HEK293T (cell line): ENCODE data around the gene FAM111A.

ENCODE experiments used
- CTCF ChIA-PET: fragments of 350-600 bp; formaldehyde crosslinking; extraction: SDS; loops from one replicate; lab custom pipeline; 2021; ENCODE audit warnings: antibody characterized with exemption, inconsistent platforms; lab: Yijun Ruan, JAX
- POLR2A ChIA-PET: fragments of 350-600 bp; formaldehyde crosslinking; extraction: SDS; loops from one replicate; lab custom pipeline; 2020; ENCODE audit warnings: antibody characterized with exemption, inconsistent platforms; lab: Yijun Ruan, JAX
- DNase-seq: peaks from one replicate; pipeline ENCODE4 v3.0.0; 2012; ENCODE audit warnings: mixed read lengths; ENCODE audit errors: extremely low spot score
- ARNT ChIP-seq: fragments of 450-650 bp; IDR thresholded peaks from 2 replicates; pipeline ENCODE4 v1.6.1; 2017; ENCODE audit warnings: mild to moderate bottlenecking
- BHLHE40 ChIP-seq: fragments of 450-650 bp; IDR thresholded peaks from 2 replicates; pipeline ENCODE4 v1.6.1; 2016; ENCODE audit warnings: mild to moderate bottlenecking, moderate library complexity, borderline replicate concordance
- CTBP1 ChIP-seq: fragments of 450-650 bp; IDR thresholded peaks from 2 replicates; pipeline ENCODE4 v1.6.1; 2016; ENCODE audit warnings: borderline replicate concordance
- ELF4 ChIP-seq: fragments of 450-650 bp; IDR thresholded peaks from 2 replicates; pipeline ENCODE4 v1.6.1; 2017; ENCODE audit warnings: antibody characterized with exemption
- FOXA1 ChIP-seq: fragments of 450-650 bp; IDR thresholded peaks from 2 replicates; pipeline ENCODE4 v1.6.1; 2016; ENCODE audit warnings: mild to moderate bottlenecking
- FOXK2 ChIP-seq: fragments of 450-650 bp; IDR thresholded peaks from 2 replicates; pipeline ENCODE4 v1.6.1; 2016; ENCODE audit warnings: mild to moderate bottlenecking
- FOXM1 ChIP-seq: fragments of 450-650 bp; IDR thresholded peaks from 2 replicates; pipeline ENCODE4 v1.6.1; 2017; ENCODE audit warnings: mild to moderate bottlenecking, borderline replicate concordance
- HDGF ChIP-seq: fragments of 450-650 bp; IDR thresholded peaks from 2 replicates; pipeline ENCODE4 v1.6.1; 2017; ENCODE audit warnings: antibody characterized with exemption, borderline replicate concordance
- L3MBTL2 ChIP-seq: fragments of 450-650 bp; conservative IDR thresholded peaks from 2 replicates; pipeline ENCODE4 v1.6.1; 2016; ENCODE audit warnings: mild to moderate bottlenecking
- LEF1 ChIP-seq: fragments of 450-650 bp; IDR thresholded peaks from 2 replicates; pipeline ENCODE4 v1.6.1; 2017; ENCODE audit warnings: mild to moderate bottlenecking, borderline replicate concordance
- NFRKB ChIP-seq: fragments of 450-650 bp; IDR thresholded peaks from 2 replicates; pipeline ENCODE4 v1.6.1; 2016; ENCODE audit warnings: mild to moderate bottlenecking, moderate library complexity
- SP1 ChIP-seq: fragments of 450-650 bp; IDR thresholded peaks from 2 replicates; pipeline ENCODE4 v1.6.1; 2017
- SUZ12 ChIP-seq: fragments of 450-650 bp; IDR thresholded peaks from 2 replicates; pipeline ENCODE4 v1.6.1; 2016; ENCODE audit warnings: mild to moderate bottlenecking
- TARDBP ChIP-seq: fragments of 450-650 bp; IDR thresholded peaks from 2 replicates; pipeline ENCODE4 v1.6.1; 2016
- ZNF384 ChIP-seq: fragments of 450-650 bp; IDR thresholded peaks from 2 replicates; pipeline ENCODE4 v1.6.1; 2016
- TF ChIP-seq, protein P1 (sequence below): fragments of 450-650 bp; IDR thresholded peaks from 2 replicates; pipeline ENCODE4 v1.6.1; 2016

The FAM111A gene

GRCh38 chr11:59179121-59179520 lies 36.5 kb downstream of the FAM111A start:
- TF ChIP-seq FOXA1 (no peak), SP1 (no peak), L3MBTL2 (no peak), FOXM1 (no peak), ZNF384 (no peak), BHLHE40 (no peak), CTBP1 (no peak), NFRKB (no peak), LEF1 (no peak), FOXK2 (no peak)
- TF ChIP-seq, protein P1, sequence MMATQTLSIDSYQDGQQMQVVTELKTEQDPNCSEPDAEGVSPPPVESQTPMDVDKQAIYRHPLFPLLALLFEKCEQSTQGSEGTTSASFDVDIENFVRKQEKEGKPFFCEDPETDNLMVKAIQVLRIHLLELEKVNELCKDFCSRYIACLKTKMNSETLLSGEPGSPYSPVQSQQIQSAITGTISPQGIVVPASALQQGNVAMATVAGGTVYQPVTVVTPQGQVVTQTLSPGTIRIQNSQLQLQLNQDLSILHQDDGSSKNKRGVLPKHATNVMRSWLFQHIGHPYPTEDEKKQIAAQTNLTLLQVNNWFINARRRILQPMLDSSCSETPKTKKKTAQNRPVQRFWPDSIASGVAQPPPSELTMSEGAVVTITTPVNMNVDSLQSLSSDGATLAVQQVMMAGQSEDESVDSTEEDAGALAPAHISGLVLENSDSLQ = no peak
- no peak for DNase-seq
- ChIA-PET CTCF (no interaction called here), POLR2A (no interaction called here)

DNA sequence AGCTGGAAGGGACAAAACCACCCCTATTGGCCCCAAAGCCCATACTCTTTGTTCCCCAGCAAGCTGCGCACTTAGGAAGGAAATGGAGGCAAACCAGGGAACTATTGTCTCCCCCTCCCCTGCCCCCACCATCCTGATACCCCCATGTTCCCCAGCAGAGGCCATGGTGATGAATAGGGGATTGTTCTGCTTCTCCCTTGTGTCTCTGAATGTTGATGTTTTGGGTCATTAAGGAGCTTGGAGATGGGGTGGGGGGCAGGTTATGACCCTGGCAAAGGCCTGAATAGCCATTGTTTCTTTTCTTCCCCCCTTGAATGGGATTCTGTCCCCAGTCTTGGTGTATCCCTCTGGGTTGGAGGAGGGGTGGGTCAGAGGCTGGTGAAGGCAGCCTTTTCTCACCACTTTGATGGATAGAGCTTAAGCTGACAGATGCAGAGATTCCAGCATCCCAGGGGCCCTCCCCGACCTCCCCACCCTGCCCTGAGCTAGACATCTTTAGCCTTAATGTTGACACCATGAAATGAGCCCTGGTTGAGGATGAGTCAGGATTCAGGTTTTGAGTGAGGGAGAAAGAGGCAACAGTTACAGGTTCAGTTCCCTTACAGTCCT lies 37.6 kb downstream of the FAM111A start:
- ChIA-PET POLR2A (no interaction called here), CTCF (no interaction called here)
- no peak for DNase-seq
- no peak for TF ChIP-seq NFRKB
- no peak for TF ChIP-seq FOXM1
- TF ChIP-seq ARNT = no peak
- TF ChIP-seq, protein P1 = no peak
- no peak for TF ChIP-seq BHLHE40
- TF ChIP-seq LEF1 = no peak
- TF ChIP-seq TARDBP = no peak
- no peak for TF ChIP-seq L3MBTL2
- TF ChIP-seq FOXK2 = no peak
- no peak for TF ChIP-seq ELF4
- TF ChIP-seq ZNF384 = no peak
- no peak for TF ChIP-seq FOXA1
- TF ChIP-seq SP1 = no peak
- TF ChIP-seq CTBP1 = no peak
- no peak for TF ChIP-seq SUZ12
- TF ChIP-seq HDGF = no peak

GRCh38 chr11:59180907-59181306 lies 38.3 kb downstream of the FAM111A start:
- no peak for DNase-seq
- CTCF ChIA-PET = no interaction called here
- no peak for TF ChIP-seq TARDBP
- TF ChIP-seq SUZ12 = no peak
- POLR2A ChIA-PET = no interaction called here

- ChIA-PET POLR2A (no interaction called here), CTCF (no interaction called here)
- no peak for DNase-seq
- TF ChIP-seq SUZ12 = no peak
- no peak for TF ChIP-seq HDGF
- no peak for TF ChIP-seq ZNF384
- TF ChIP-seq NFRKB = no peak
- TF ChIP-seq SP1 = no peak
- no peak for TF ChIP-seq CTBP1
- TF ChIP-seq L3MBTL2 = no peak
- TF ChIP-seq, protein P1 = no peak
- TF ChIP-seq FOXM1 = no peak
- TF ChIP-seq FOXA1 = no peak
- no peak for TF ChIP-seq ARNT
- no peak for TF ChIP-seq FOXK2
- no peak for TF ChIP-seq BHLHE40
- TF ChIP-seq LEF1 = no peak
Observed at GRCh38 chr11:59181746-59182456, 39.2 kb downstream of the FAM111A start.

GRCh38 chr11:59182457-59183151 lies 39.9 kb downstream of the FAM111A start:
- TF ChIP-seq NFRKB = no peak
- no peak for TF ChIP-seq L3MBTL2
- no peak for TF ChIP-seq ZNF384
- no peak for TF ChIP-seq FOXA1
- no peak for TF ChIP-seq ARNT
- TF ChIP-seq FOXM1 = no peak
- no peak for TF ChIP-seq LEF1
- TF ChIP-seq ELF4 = no peak
- no peak for TF ChIP-seq TARDBP
- TF ChIP-seq BHLHE40 = no peak
- TF ChIP-seq, protein P1 = no peak
- no peak for TF ChIP-seq CTBP1
- no peak for TF ChIP-seq SUZ12
- TF ChIP-seq SP1 = no peak
- TF ChIP-seq HDGF = no peak
- CTCF ChIA-PET = no interaction called here
- DNase-seq = no peak
- POLR2A ChIA-PET = no interaction called here
